ENCODE data around the gene KLHL21.

The KLHL21 gene

DNA sequence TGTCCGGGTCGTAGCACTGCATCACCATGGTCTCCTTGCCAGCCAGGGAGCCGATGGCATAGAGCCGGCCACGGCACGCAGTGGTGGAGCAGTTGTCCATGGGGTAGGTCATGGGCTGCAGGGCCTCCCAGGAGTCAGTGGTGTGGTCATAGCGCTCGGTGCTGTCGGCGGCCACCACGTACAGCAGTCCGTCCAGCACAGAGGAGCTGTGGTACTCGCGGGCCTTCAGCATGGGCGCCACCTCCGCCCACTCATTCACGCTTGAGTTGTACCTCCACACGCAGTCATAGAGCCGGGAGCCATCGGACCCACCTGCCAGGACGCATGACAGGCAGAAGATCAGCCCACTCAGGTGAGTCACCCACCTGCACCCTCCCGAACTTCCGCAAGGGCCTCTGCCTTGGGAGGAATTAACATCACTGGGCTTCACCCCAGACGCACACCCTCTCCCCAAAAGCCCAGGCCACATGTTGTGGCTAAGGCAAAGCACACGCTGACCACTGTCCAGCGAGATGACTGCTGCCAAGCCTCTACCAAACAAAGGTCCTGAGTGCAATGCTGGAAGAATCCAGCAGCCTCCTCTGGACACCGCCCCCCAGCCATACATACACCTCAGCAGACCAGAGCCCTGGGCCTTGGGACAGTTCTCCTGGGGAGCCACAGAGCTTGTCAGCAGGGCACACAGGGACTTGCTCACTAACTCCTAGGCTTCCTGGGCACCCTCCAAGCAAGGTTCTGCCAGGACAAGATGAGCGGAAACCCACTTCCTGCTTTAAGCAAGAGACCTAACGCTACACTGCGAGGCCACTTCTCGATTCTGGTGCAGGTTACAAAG, 3.3 kb downstream of the KLHL21 start:
- peak; percentile 77 for DNase-seq

DNA sequence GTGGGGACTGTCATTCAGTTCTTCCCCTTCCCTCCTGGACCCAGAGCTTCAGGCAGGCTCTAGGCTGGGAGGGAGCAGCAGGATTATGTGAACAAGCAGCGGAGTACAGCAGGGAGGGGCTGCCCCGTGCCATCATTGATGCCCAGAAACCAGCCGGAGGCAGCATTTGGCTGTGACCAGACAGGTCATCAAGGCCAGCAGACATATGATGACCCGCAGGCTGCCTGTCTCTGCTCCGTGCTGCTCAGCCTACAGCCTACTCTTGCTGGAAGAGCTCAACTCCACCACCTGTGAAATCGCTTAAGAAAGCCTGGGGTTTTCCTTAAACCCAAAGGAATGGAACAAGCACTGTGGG, 4.9 kb downstream of the KLHL21 start:
- DNase-seq, result no peak

DNA sequence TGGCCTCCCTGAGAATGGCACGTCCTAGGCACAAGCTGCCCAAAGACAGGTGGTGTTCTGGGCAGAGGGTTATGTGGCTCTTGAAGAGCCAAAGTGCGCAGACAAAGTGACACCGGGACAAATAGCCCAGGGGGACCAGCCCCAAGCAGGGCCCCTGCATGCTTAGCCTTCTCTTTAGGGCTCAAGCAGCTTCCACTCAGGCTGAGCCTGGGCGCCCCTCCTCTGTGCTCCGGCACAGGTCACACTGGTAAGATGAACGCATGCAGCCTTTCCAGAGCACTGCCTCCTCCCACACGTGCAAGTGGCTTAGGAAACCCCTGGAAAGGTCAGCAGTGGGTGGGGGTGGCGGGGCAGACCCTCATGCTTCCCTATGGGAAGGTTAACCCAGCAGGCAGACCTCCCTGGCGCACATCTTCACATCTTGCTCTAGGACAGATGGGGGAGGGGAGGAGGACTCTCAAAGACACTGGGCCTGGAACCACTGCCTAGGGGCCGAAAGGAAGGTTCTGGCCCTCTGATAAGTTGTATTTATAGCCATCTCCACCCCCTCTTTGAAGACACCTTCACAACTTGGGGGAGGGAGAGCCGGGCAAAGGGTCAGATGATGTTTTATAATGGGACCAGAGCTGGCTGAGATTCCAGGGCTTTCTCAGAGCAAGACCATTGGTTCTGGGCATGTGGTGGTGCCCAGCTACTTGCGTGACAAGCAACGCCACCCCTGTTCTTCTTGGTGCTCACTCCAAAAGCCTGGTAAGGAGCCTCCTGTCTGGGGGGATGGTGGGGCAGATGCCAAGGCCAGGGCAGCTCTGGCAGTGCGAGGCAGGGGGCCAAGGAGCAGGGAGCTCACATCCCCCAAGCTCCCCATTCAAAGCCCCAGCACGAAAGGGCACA, 5.5 kb downstream of the KLHL21 start:
- no peak for DNase-seq

DNA sequence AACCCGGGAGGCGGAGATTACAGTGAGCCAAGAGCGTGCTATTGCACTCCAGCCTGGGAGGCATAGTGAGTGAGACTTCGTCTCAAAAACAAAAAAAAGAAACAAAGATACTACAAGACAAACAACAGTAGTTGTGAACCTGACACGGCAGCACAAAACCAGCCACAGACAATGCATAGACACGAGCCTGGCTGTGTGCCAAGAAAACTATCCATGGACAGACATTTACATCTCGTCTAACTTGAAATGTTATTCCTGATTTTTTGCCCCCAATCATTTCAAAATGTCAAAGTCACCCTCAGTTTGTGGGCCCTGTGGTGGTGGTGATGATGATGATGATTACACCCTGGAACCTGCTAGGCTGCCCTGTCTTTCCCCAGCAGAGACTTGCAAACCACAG, 6.3 kb downstream of the KLHL21 start:
- DNase-seq, result no peak

DNA sequence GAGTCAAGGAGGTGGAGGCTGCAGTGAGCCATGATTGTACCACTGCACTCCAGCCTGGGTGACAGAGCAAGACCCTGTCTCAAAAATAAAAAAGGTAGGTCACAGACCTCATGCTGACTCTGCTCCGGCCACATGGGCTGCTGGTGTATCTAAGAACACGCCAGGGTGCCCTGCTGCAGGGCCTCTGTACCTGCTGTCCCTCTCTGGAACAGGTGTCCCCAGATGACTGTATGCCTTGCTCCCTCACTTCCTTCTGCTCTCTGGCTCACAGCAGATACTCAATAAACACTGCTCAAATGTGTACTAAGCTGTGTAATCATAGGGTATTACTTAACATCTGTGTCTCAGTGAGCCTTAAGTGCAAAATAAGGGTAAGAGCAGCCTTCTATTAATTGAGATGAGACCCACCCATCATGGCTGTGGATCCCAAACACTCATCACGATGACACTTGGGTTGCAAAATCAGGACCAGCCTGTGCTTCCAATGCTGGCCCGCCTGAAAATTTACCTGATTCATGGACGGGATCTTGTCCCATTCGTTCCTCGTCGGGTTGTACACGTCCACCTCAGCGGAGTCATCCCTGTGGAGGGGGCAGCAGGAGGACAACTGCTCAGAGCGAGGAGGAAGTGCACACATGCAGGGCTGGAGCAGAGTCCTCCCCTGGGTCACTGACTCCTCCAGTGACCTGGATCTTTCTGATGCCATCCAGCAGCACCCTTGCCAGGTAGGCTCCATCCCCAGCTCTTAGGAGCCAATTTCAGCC, 7.5 kb downstream of the KLHL21 start:
- no peak for DNase-seq

DNA sequence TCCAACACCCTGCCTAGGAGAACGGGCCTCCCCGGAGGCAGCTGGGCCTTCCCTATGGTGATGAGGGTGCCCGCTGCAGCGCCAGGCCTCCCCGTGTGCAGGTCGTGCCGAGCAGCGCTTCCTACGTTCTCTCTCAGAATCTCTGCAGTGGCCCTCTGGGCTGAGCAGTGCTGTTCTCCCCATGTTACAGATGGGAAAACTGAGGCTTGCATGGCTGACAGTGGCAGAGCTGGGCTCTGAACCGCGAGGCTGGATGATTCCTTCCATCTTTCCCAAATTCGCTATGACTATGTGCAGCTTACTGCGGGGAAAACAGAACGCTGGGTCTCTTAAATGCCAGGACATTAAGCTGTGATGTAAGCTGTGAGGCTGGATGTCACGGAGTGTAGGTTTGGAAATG, 8.9 kb downstream of the KLHL21 start:
- no peak for DNase-seq

DNA sequence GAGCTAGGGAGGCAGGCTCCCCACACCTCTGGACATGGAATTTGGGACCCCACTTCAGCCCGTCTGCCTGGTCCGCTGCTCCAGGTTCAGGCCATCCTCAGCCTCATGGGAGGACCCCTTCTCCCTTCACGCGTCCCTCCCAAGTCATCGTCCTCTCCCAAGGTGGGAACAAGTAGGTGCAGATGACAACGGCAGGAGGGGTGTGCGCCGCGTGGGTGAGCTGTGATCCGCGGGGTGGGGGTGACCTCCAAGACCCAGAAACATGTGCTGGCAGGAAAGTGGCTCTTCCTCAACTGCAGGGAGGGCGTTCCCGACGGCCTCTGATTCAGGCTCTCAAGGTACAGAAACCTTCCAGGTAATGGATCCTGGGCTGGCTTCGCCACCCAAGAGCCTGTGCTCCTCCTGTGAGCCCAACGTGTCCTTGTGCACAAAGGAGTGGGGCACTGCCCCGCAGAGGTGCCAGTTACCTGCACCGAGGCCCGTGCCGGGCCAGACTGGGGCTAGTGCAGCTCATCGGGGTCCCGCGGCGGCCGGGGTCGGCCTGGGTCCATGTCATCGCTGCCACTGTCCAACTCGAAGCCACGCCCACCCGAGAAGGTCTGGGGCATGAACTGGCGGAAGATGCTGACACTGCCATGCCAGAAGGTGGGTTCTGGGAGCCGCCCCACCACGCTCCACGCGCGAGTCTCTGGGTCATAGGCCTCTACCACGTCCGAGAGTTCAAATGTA, 9.6 kb downstream of the KLHL21 start:
- no peak for DNase-seq

DNA sequence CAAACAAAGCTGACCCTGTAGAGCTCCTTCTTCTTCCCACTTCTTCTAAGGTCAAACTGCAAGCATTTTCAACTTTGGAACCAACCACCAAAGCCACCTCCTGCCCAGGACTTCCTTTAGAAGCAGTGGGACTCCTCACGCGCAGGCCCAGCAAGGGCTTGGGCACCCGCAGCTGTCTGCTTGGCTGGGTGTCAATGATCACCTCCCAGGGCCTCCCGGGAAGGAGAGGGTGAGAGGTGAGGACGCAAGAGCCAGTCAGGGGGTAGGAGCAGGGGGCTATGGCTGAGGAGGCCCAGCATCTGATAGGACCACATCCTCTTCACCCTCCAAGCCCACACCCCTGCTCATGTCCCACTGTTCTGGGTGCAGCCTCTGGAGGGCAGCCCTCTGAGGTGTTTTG, 10.2 kb downstream of the KLHL21 start:
- DNase-seq, result no peak

GRCh38 chr1:6591644-6592043, 11.0 kb downstream of the KLHL21 start:
- no peak for DNase-seq

DNA sequence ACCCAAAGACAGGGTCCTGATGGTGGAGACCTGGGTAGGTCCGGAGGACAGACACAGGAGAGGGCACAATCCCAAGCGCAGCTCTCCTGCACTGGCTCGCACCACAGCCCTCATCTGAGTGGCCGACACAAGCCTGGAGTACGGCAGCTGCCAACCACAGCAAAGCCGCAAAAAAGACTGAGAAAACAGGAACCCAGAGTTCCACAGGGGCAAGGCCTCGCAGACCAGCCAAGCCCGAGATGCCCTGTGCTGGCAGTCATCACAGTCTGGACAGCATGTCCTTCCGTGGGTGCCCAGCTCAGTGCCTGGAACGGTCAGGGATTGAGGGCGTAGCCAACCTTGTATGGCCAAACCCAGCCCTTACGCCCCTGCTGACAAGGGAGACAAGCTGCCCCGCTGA, 11.4 kb downstream of the KLHL21 start:
- DNase-seq, result no peak

- no peak for DNase-seq
These were observed 12.6 kb downstream of the KLHL21 start for GRCh38 chr1:6590046-6590445.

GRCh38 chr1:6588893-6589520, 13.7 kb downstream of the KLHL21 start:
- no peak for DNase-seq

- DNase-seq, result no peak
These were observed 14.4 kb downstream of the KLHL21 start for GRCh38 chr1:6588128-6588892.

GRCh38 chr1:6587261-6588005, 15.2 kb downstream of the KLHL21 start:
- DNase-seq, result no peak

DNA sequence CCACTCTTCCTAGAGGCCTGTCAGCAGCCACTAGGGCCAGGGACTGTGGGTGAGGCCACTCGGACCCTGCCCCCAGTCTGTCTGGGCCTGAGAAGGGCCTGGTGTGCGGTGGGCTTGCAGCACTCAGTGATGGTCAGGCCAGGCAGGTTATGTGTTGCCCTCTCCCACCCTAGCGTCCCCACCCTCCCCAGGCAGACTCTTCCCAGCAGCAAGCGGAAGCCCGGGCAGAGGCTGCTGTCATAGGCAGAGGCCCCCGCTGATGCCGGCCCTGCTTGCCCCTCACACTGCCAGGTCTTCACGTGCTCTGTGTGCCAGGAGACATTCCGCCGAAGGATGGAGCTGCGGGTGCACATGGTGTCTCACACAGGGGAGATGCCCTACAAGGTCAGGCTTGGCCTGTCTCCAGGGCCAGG, 16.3 kb downstream of the KLHL21 start:
- DNase-seq, result no peak

DNA sequence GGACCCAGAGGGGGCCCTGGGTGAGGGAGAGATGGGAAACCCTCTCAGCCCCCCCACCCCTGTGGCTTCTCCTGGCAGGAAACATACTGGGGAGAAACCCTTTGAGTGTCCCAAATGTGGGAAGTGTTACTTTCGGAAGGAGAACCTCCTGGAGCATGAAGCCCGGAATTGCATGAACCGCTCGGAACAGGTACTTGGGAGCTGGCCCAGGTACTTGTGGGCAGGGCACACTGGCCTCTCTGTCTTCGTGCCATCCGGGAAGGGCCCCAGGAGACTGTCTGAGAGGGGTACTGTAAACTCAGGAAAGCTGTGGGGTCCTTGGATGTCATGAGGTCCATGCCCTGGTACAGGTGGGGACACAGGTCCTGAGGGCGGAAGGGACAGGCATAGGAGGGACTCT, 16.8 kb downstream of the KLHL21 start:
- no peak for DNase-seq

GRCh38 chr1:6585081-6585722, 17.5 kb downstream of the KLHL21 start:
- DNase-seq, result no peak

- no peak for DNase-seq
These were observed 18.3 kb downstream of the KLHL21 start for GRCh38 chr1:6584126-6585080.

- no peak for DNase-seq
These were observed 20.3 kb downstream of the KLHL21 start for GRCh38 chr1:6582370-6582769.

Data from activated CD8-positive, alpha-beta memory T cell treated with anti-CD3 and anti-CD28 coated beads, Interleukin-2, amount 50 U/mL, for 48 hours (primary cell).